ENCODE measurements around the gene POLG2. TPM values are rescaled to one million over a fixed set of nuclear protein-coding genes. Genes with fewer than 3 reads are reported as not detected.

The POLG2 gene
- total and polyA plus RNA-seq, 10 of the 15 experiments (the other 5 are each of a cell fraction or from before 2014, with no cell fraction given), result 10.2 to 27.7 (median 22.2) TPM

DNA sequence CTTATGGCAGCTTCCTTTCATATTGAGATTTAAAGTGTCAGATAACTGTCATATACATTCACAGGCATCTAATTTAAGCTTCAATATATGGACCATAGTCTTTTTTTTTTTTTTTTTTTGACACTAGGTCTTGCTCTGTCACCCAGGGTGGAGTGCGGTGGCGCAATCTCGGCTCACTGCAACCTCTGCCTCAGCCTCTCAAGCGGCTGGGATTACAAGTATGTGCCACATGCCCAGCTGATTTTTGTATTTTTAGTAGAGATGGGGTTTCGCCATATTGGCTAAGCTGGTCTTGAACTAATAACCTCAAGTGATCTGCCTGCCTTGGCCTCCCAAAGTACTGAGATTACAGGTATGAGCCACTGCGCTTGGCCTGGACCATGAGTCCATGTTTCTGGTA lies 23.5 kb upstream of the POLG2 start:
- no TSS peak for BruUV-seq (replicated peaks)
- H3K36me3 ChIP-seq (ENCODE audit: control insufficient read depth in 2 of 2, insufficient read depth in 2 of 2, low read length in 1 of 2), result peaks cover 3 to 36% of the 10 kb centered on the region in 2 experiments
- no peaks in the 10 kb centered on the region for H3K9me3 ChIP-seq (replicated peaks; ENCODE audit: control insufficient read depth, insufficient read depth, low read length)
- H4K20me1 ChIP-seq (ENCODE audit: control insufficient read depth, insufficient read depth), result no peaks in the 10 kb centered on the region
- intact Hi-C loops (cut with micrococcal nuclease; ENCODE audit: unreplicated experiment), result no loop called here
- H3K27me3 ChIP-seq (replicated peaks in 1 of 2; ENCODE audit: control insufficient read depth in 2 of 2, insufficient read depth in 2 of 2, low read length in 1 of 2), result no peaks in the 10 kb centered on the region
- SMC1A ChIA-PET (ENCODE audit: uncharacterized antibody, unreplicated experiment), result interaction anchor here (1.2 kb wide), 1 partner anchor 13 kb away, joined by 4 read pairs; no protein-coding TSS in a partner anchor
- CTCF ChIA-PET, result interaction anchor here (0.6 to 1.5 kb wide), 3 partner anchors 13 to 84 kb away, joined by 3 to 6 read pairs (median 4); no protein-coding TSS in a partner anchor
- POLR2A ChIA-PET, result interaction anchor here (0.7 to 1.0 kb wide), 2 partner anchors 23 to 69 kb away, joined by 3 read pairs; partner anchors contain the start of gene POLG2
- ATAC-seq (no peak), FAIRE-seq (no peak), DNase-seq (ENCODE audit: low read depth, low spot score) (no peak)
- RAD21 ChIA-PET (ENCODE audit: unreplicated experiment), result no interaction called here
- no peak overlapping the region for H2AFZ ChIP-seq (ENCODE audit: control insufficient read depth, low read depth, low read length)
- no peaks in the 10 kb centered on the region for H3K79me2 ChIP-seq (ENCODE audit: control insufficient read depth, insufficient read depth, low read length)
- TF ChIP-seq EZH2 (IDR thresholded peaks at IDR 0.05; ENCODE audit: borderline replicate concordance, control insufficient read depth, low read depth, low read length) (no peak), TCF12 (IDR thresholded peaks at IDR 0.05; ENCODE audit: low read depth, low read length) (no peak), SMAD5 (IDR thresholded peaks at IDR 0.05; ENCODE audit: low read depth) (no peak), EED (IDR thresholded peaks at IDR 0.05; ENCODE audit: low read depth) (no peak), GABPA (IDR thresholded peaks at IDR 0.05; ENCODE audit: low read depth) (no peak), ZNF207 (IDR thresholded peaks at IDR 0.05; ENCODE audit: borderline replicate concordance) (no peak), CHD1 (IDR thresholded peaks at IDR 0.05; ENCODE audit: low read depth, low read length) (no peak)
- H3K9ac ChIP-seq (ENCODE audit: control insufficient read depth, insufficient read depth, low read length), result no peak overlapping the region
- 100% methylated on average over 5 of the region's 6 CpGs for WGBS (ENCODE audit: insufficient coverage, insufficient replicate concordance, low lambda C conversion rate, missing lambda C conversion rate)
- no peaks in the 10 kb centered on the region for H3K4me1 ChIP-seq (ENCODE audit: control insufficient read depth, insufficient read depth, low read length)
- H3K27ac ChIP-seq (ENCODE audit: control insufficient read depth, insufficient read depth), result no peak overlapping the region
- in situ Hi-C loops (cut with MboI), result no loop called here
- no peak overlapping the region for H3K4me2 ChIP-seq (ENCODE audit: control insufficient read depth, insufficient read depth)
- H3K4me3 ChIP-seq, result no peak overlapping the region

DNA sequence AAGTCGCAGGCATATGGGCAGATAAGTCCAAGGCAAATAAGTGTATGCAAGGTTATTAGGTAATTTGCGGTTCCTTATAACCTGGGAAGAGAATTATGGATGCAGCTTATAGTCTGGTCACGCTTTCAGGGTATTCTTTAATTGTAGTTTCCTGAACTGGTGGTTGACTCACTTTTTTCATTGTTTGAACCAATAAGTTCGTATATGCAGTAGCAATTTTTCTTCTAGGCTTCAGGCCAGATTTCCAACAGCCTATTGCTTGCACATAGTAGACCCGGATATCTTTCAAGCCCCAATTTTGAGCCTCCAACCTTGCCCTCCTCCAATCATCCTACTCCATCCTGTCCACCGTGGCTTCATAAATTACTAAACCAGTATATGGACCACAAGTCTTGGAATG lies 22.7 kb upstream of the POLG2 start:
- H2AFZ ChIP-seq (ENCODE audit: control insufficient read depth, low read depth, low read length), result no peak overlapping the region
- no peak overlapping the region for H3K9ac ChIP-seq (ENCODE audit: control insufficient read depth, insufficient read depth, low read length)
- WGBS (ENCODE audit: insufficient coverage, insufficient replicate concordance, low lambda C conversion rate, missing lambda C conversion rate), result 98% methylated on average over 6 of the region's 6 CpGs
- DNase-seq (ENCODE audit: low read depth, low spot score) (no peak), FAIRE-seq (no peak), ATAC-seq (no peak)
- ChIA-PET CTCF (interaction anchor here (0.6 kb wide), 1 partner anchor 85 kb away, joined by 3 read pairs; no protein-coding TSS in a partner anchor), SMC1A (ENCODE audit: uncharacterized antibody, unreplicated experiment) (interaction anchor here (0.5 to 1.2 kb wide), 2 partner anchors 14 to 121 kb away, joined by 3 to 4 read pairs; no protein-coding TSS in a partner anchor), RAD21 (ENCODE audit: unreplicated experiment) (no interaction called here), POLR2A (interaction anchor here (0.7 to 1.0 kb wide), 2 partner anchors 23 to 70 kb away, joined by 3 read pairs; partner anchors contain the start of gene POLG2)
- BruUV-seq (replicated peaks), result no TSS peak
- intact Hi-C loops (cut with micrococcal nuclease; ENCODE audit: unreplicated experiment), result no loop called here
- H3K36me3 ChIP-seq (ENCODE audit: control insufficient read depth in 2 of 2, insufficient read depth in 2 of 2, low read length in 1 of 2), result peaks cover 3 to 36% of the 10 kb centered on the region in 2 experiments
- H3K9me3 ChIP-seq (replicated peaks; ENCODE audit: control insufficient read depth, insufficient read depth, low read length), result no peaks in the 10 kb centered on the region
- H3K4me2 ChIP-seq (ENCODE audit: control insufficient read depth, insufficient read depth), result no peak overlapping the region
- in situ Hi-C loops (cut with MboI), result no loop called here
- H3K4me1 ChIP-seq (ENCODE audit: control insufficient read depth, insufficient read depth, low read length), result no peaks in the 10 kb centered on the region
- no peaks in the 10 kb centered on the region for H3K27me3 ChIP-seq (replicated peaks in 1 of 2; ENCODE audit: control insufficient read depth in 2 of 2, insufficient read depth in 2 of 2, low read length in 1 of 2)
- H3K27ac ChIP-seq (ENCODE audit: control insufficient read depth, insufficient read depth), result no peak overlapping the region
- no peaks in the 10 kb centered on the region for H3K79me2 ChIP-seq (ENCODE audit: control insufficient read depth, insufficient read depth, low read length)
- H3K4me3 ChIP-seq, result no peak overlapping the region
- no peaks in the 10 kb centered on the region for H4K20me1 ChIP-seq (ENCODE audit: control insufficient read depth, insufficient read depth)
- TF ChIP-seq, protein P1, sequence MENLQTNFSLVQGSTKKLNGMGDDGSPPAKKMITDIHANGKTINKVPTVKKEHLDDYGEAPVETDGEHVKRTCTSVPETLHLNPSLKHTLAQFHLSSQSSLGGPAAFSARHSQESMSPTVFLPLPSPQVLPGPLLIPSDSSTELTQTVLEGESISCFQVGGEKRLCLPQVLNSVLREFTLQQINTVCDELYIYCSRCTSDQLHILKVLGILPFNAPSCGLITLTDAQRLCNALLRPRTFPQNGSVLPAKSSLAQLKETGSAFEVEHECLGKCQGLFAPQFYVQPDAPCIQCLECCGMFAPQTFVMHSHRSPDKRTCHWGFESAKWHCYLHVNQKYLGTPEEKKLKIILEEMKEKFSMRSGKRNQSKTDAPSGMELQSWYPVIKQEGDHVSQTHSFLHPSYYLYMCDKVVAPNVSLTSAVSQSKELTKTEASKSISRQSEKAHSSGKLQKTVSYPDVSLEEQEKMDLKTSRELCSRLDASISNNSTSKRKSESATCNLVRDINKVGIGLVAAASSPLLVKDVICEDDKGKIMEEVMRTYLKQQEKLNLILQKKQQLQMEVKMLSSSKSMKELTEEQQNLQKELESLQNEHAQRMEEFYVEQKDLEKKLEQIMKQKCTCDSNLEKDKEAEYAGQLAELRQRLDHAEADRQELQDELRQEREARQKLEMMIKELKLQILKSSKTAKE (IDR thresholded peaks at IDR 0.05; ENCODE audit: low read depth, poor library complexity, severe bottlenecking), result no peak
- TF ChIP-seq SUZ12 (IDR thresholded peaks at IDR 0.05; ENCODE audit: unreplicated experiment) (no peak), EED (IDR thresholded peaks at IDR 0.05; ENCODE audit: low read depth) (no peak), JUND (IDR thresholded peaks at IDR 0.05; ENCODE audit: low read depth, low read length) (no peak)
- TF ChIP-seq, protein P2, sequence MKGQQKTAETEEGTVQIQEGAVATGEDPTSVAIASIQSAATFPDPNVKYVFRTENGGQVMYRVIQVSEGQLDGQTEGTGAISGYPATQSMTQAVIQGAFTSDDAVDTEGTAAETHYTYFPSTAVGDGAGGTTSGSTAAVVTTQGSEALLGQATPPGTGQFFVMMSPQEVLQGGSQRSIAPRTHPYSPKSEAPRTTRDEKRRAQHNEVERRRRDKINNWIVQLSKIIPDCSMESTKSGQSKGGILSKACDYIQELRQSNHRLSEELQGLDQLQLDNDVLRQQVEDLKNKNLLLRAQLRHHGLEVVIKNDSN (IDR thresholded peaks at IDR 0.05; ENCODE audit: borderline replicate concordance, extremely low read length, insufficient read depth, low read depth, low read length), result no peak

Data from GM12878 (cell line).